GM12874 (cell line): ENCODE results near the gene ALOX12B.

ENCODE experiments used
- CTCF ChIP-seq: IDR thresholded peaks from 2 replicates; pipeline ENCODE4 v1.5.1; 2011; ENCODE audit warnings: low read depth, mild to moderate bottlenecking, control low read depth, low read length, moderate library complexity; ENCODE audit not compliant: insufficient read depth

The ALOX12B gene

DNA sequence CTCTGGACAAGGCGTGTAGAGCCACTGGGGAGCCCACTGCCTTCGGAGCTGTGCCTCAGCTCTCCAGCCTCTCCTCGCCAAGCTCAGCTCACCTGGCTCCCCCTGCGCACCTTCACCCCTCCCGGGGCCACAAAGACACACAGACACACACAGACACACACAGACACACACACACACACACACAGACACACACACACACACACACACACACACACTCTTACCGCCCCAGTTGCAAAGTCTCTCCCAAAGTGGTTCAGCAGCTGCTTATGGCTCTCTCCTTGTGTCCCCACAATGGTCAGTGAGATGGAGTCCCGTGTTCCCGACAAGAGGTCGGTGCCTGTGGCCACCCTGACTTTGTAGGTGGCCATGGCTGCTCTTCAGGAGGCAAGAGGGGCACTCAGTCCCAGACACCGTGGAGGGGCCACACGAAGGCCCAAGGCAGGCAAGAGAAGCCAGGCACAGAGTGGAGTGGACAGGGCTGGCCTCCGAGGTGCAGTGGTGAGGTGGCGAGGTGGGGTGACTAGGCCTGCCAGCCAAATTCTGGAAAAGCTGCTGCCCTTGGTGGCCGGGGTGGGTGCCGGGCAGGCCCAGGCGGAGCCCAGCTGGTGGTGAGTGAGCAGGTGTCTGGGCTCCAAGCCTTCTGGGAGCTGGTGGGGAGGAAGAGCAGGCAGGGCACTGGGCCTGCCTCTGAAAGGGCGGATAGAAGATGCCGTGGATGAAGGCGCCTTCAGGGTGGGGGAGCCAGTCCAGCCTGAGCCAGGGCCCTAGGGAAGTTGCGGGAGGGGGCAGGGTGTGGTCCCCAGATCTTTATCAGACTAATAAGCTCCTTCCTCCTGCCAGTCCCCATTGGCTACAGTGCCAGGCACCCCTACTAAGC, at the start of gene ALOX12B:
ALOX12B (minus strand) TSS at position 642 of the 877 bp plus-strand sequence; CDS start at position 368, 274 bp downstream.
- no peak for TF ChIP-seq CTCF

DNA sequence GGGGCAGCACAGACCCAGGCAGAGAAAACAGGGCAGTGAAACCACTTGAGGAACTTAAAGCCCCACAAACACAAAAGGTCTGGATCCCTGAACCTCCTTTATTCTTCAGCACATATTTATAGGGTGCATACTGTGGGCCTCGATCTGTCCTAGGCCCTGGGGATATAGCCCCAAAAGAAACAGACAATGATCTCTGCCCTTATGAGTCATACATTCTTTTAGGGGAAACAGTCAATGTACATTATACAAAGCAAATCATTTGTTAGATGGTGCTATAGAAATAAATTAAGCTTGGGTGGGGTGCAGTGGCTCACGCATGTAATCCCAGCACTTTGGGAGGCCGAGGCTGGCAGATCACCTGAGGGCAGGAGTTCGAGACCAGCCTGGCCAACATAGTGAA, 46.4 kb upstream of the ALOX12B start:
- TF ChIP-seq CTCF, result no peak

- no peak for TF ChIP-seq CTCF
Observed at GRCh38 chr17:8133399-8133798, 45.9 kb upstream of the ALOX12B start.

GRCh38 chr17:8131844-8132441, 44.4 kb upstream of the ALOX12B start:
- TF ChIP-seq CTCF, result no peak

GRCh38 chr17:8128125-8128784, 40.7 kb upstream of the ALOX12B start:
- TF ChIP-seq CTCF, result no peak

DNA sequence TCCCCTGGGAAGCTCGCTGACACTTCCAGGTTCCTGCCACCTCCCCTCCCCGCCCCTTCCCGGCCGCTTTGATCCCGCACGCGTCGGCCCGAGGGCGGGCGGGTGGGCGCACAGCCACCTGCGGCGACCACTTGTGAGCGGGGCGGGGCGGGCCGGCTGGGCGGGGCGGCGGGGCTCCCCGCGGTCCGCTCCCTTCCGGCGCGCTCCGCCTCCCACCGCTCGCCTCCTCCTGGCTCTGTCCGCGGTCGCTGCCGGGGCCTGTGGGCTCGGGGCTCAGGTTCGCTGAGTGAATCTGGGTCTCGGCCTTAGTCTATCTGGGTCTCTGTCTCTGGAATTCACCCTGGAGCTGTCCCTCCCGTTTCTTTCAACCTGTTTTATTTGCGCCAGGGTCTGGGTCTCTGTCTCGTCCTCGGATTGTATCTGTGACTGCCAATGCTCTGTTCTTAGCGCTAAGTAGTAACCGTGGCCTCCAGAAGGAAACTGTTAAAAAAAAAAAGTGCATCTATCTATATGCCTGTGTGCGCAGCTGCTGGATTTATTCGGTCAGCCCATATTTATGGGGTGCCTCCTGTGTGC, 39.1 kb upstream of the ALOX12B start:
- TF ChIP-seq CTCF, result no peak

DNA sequence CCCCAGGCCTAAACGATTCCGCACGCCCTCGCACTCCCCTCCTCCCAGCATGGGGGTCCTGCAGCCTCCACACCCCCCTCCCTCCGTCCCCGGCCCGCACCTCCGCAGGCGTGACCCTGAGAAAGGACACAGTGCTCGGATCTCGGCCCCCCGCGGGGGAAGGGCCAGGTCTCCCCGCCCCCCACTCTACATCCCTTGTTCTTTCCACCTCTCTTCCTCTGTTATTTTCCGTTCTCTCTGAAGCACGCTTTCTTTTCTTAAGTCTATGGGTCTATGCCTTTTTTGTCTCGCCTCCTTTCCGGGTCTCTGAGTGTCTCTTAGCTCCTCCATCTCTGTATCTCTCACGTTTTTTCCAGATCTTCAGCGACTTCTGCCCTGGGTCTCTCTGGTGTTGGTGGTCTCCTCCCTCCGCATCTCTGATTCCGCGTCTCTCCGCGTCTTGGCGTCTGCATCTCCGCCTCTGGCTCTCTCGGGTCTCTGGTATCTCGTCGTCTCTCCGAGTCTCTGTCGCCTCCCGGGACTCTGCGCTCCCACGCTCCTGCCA, 38.5 kb upstream of the ALOX12B start:
- TF ChIP-seq CTCF, result no peak
